ENCODE measurements around the gene NMS. TPM values are rescaled to one million over a fixed set of nuclear protein-coding genes. Genes with fewer than 3 reads are reported as not detected.

Gene NMS
- total RNA-seq, 2 donors from 2014 or later, result not detected

- Histone ChIP-seq H3K27me3 (ENCODE audit: control insufficient read depth, insufficient read depth, low read length, poor library complexity, severe bottlenecking) (no peaks in the 10 kb centered on the region), H3K27ac (ENCODE audit: low read depth, low read length) (no peak overlapping the region), H3K9me3 (ENCODE audit: control insufficient read depth, low read length) (no peaks in the 10 kb centered on the region), H3K36me3 (ENCODE audit: control insufficient read depth, insufficient read depth, low read length) (no peaks in the 10 kb centered on the region), H3K4me1 (ENCODE audit: control insufficient read depth, insufficient read depth, low read length) (no peaks in the 10 kb centered on the region), H3K9ac (ENCODE audit: extremely low read depth, low read length, poor library complexity, severe bottlenecking) (no peak overlapping the region), H3K4me3 (ENCODE audit: low read length) (no peak overlapping the region)
- Mint-ChIP-seq H3K9me3 (peaks cover 43% of the 10 kb centered on the region), H3K36me3 (ENCODE audit: low read depth) (no peaks in the 10 kb centered on the region), H3K4me1 (no peaks in the 10 kb centered on the region), H3K27ac (no peak overlapping the region), H3K4me3 (no peak overlapping the region), H3K27me3 (ENCODE audit: insufficient read depth) (no peaks in the 10 kb centered on the region)
- no peak for TF ChIP-seq CTCF (conservative IDR thresholded peaks at IDR 0.05)
- no peak for DNase-seq
These were observed 34.3 kb downstream of the NMS start for GRCh38 chr2:100504542-100504941.

GRCh38 chr2:100509066-100509465 is 38.8 kb downstream of the NMS start:
- Mint-ChIP-seq H3K27me3 (ENCODE audit: insufficient read depth) (no peaks in the 10 kb centered on the region), H3K4me3 (no peak overlapping the region), H3K9me3 (peaks cover 15% of the 10 kb centered on the region), H3K27ac (no peak overlapping the region), H3K36me3 (ENCODE audit: low read depth) (no peaks in the 10 kb centered on the region), H3K4me1 (no peaks in the 10 kb centered on the region)
- no peaks in the 10 kb centered on the region for H3K4me1 ChIP-seq (ENCODE audit: control insufficient read depth, insufficient read depth, low read length)
- no peaks in the 10 kb centered on the region for H3K27me3 ChIP-seq (ENCODE audit: control insufficient read depth, insufficient read depth, low read length, poor library complexity, severe bottlenecking)
- H3K4me3 ChIP-seq (ENCODE audit: low read length), result no peak overlapping the region
- no peak overlapping the region for H3K9ac ChIP-seq (ENCODE audit: extremely low read depth, low read length, poor library complexity, severe bottlenecking)
- WGBS, 2 experiments (ENCODE audit: insufficient coverage in 1 of 2, insufficient read length in 1 of 2), result 89 to 96% methylated on average over 6 to 7 of the region's 7 CpGs
- no peak overlapping the region for H3K27ac ChIP-seq (ENCODE audit: low read depth, low read length)
- no peaks in the 10 kb centered on the region for H3K9me3 ChIP-seq (ENCODE audit: control insufficient read depth, low read length)
- no peaks in the 10 kb centered on the region for H3K36me3 ChIP-seq (ENCODE audit: control insufficient read depth, insufficient read depth, low read length)
- no peak for TF ChIP-seq CTCF (conservative IDR thresholded peaks at IDR 0.05)
- DNase-seq, result no peak

- Mint-ChIP-seq H3K4me1 (no peaks in the 10 kb centered on the region), H3K36me3 (ENCODE audit: low read depth) (no peaks in the 10 kb centered on the region), H3K9me3 (no peaks in the 10 kb centered on the region), H3K27me3 (ENCODE audit: insufficient read depth) (peaks cover 2% of the 10 kb centered on the region), H3K4me3 (no peak overlapping the region), H3K27ac (no peak overlapping the region)
- Histone ChIP-seq H3K9ac (ENCODE audit: extremely low read depth, low read length, poor library complexity, severe bottlenecking) (no peak overlapping the region), H3K27ac (ENCODE audit: low read depth, low read length) (no peak overlapping the region), H3K4me3 (ENCODE audit: low read length) (no peak overlapping the region), H3K27me3 (ENCODE audit: control insufficient read depth, insufficient read depth, low read length, poor library complexity, severe bottlenecking) (no peaks in the 10 kb centered on the region), H3K36me3 (ENCODE audit: control insufficient read depth, insufficient read depth, low read length) (no peaks in the 10 kb centered on the region), H3K4me1 (ENCODE audit: control insufficient read depth, insufficient read depth, low read length) (no peaks in the 10 kb centered on the region), H3K9me3 (ENCODE audit: control insufficient read depth, low read length) (no peaks in the 10 kb centered on the region)
- no peak for DNase-seq
- TF ChIP-seq CTCF (conservative IDR thresholded peaks at IDR 0.05), result no peak
- 79 to 82% methylated on average over 2 to 4 of the region's 4 CpGs for WGBS, 2 experiments (ENCODE audit: insufficient coverage in 1 of 2, insufficient read length in 1 of 2)
These were observed 43.4 kb downstream of the NMS start for GRCh38 chr2:100513650-100514049.
